Stimulated activated CD4-positive, alpha-beta T cell treated with anti-CD3 and anti-CD28 coated beads, Interleukin-4, amount 100 ng/mL, for 4 hours (primary cell): ENCODE measurements around the gene CLCN4.

ENCODE experiments used
- DNase-seq, 2 experiments: peaks; one replicate each; pipeline ENCODE4 v3.0.0-alpha.2; 2020

Gene CLCN4

DNA sequence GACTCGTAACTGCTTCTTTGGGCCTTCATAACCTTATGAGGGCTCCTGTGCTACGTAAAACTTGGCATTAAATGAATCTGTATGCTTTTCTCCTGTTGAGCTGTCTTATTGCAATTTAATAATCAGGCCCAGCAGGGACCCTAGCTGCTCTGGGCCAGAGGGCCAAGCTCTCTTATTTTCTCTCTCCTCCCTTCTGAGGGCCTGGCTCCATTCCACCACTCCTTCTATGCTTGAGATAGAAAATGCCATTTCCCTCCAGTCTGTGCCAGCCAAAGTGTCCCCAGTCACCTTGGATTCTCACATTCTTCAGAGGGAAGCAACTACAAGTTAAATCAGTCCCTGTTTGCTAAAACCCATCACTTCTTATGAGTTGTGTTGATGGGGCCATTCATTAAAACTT, 90.1 kb downstream of the CLCN4 start:
- DNase-seq: no peak

DNA sequence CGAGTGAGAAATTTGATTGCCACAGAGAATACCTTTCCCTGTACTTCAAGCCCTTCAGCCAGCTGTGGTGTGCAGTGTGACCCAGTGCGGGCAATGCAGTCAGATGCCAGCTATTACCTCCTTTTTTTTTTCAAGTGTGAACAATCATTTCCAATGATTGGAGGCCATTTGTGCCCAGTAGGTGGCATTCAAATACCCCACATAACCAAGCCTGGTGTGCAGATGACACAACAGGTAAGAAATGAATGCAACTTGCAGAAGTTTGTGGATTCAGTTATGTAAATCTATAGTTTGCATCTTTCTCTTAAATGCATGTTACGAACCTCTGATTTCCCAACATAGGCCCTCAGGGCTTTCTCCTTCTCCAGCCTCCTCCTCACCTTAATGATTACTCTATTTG, 98.0 kb downstream of the CLCN4 start:
- DNase-seq: no peak

DNA sequence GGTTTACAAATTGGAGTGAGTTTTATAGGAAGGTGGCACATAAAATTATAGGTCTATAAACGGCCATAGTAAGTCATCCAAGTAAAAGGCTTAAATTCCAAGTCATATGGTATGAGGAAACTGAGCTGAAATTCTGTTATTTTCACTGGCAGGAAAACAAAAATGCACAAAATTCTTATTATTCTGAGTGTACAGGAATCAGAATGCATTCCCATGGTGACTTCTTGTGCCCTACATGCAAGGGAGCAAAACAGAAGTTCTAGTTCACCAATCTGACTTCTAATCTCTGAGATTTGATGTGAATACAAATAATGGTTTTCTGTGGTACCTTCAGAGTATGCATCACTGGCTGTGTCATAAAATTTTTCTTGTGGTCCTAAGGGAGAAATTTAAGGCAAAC, 102.9 kb downstream of the CLCN4 start:
- no peak for DNase-seq

DNA sequence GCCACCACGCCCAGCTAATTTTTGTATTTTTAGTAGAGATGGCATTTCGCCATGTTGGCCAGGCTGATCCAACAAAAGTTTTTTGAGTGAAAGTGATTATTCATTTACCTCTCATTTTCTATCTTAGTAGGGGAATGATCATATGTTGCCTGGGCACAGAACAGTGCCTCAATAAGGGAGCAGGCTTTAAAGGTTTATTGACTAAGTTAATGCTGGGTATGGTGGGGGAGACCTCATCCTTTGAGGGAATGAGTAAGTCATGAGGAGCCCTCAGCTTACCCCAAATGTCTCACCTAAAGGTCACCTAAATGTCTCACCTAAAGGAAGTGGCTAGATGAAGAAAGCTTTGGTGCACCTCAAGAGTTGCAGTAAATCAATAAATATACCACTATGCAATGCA, 109.0 kb downstream of the CLCN4 start:
- no peak for DNase-seq

DNA sequence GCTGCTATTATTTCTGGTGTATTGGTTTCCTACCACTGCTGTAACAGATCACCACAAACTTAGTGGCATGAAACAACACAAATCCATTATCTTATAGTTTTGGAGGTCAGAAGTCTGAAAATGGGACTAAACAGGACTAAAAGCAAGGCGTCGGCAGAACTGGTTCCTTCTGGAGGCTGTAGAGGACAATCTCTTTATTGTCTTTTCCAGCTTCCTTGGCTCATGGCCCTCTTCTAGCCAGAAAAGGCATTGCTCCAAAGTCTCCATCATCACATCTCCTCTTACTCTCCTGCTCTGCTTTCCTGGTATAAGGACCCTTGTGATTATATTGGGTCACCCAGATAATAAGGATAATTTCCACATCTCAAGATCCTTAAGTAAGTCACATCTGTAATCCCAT, 121.9 kb downstream of the CLCN4 start:
- DNase-seq: no peak

DNA sequence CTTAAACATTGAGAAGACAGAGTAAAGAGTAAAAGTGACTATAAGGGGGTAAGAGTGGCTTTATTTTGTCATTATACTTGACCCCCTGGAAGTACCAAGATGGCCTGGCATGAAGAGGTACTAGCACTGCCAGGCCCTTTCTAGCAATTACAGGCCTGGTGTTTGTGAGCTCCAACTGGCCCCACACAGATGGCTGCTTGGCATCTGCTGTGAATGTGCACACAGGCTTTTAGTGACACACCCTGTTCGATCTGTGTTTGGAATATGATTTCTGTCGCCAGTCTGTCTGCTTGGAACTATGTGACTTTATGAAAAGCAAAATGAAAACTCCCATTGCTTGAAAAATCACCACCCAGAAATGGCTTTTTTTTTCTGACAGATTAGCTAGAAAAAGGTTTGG, 123.3 kb downstream of the CLCN4 start:
- DNase-seq: no peak

DNA sequence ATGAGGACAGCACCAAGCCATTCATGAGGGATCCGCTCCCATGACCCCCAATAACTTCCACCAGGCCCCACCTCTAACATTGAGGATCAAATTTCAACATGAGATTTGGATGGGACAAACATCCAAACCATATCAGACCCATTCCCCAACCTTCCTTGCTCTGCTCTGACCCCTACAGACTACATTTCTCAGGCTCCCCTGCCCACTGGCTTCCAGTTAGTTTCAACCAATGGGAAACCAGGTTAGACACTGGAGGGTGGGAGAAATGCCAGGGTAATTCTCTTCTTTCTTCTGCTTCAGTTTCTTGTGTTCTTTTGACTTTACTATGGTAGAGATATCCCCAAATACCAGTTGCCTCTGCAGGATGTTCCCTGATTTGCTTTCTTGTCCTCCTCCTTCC, 125.7 kb downstream of the CLCN4 start:
- no peak for DNase-seq

DNA sequence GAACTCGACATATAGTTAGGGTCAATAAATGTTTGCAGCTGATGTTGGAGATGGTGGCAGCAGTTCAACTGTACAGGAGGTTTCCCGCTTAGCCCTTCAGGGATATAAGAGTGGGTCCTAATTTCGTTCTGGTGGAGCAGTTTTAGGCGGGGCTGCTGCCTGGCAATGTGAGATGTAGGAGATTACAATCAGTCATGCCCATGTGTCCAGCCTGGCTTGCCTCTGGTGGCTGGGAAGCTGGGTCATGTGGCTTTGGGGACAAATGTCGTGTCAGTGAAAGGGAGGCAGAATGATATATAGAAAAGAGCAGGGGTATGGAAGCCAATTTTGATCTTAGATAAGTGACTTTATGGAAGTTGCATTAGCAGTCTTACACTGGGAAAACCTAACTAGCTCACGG, 129.4 kb downstream of the CLCN4 start:
- no peak for DNase-seq
